Measurements from ENCODE around the gene BCL7C. TPM values are rescaled to one million over a fixed set of nuclear protein-coding genes. Genes with fewer than 3 reads are reported as not detected.

The BCL7C gene
- total and polyA plus RNA-seq, 2 of the 13 experiments (the other 11 are each of a cell fraction or from before 2014, with no cell fraction given) = 17.7 to 33.8 TPM

- no peak for TF ChIP-seq BATF2 (CRISPR knock-in tag; IDR thresholded peaks at IDR 0.05)
- TF ChIP-seq ZNF24 (IDR thresholded peaks at IDR 0.05) = no peak
- no peak for TF ChIP-seq ZNF652 (CRISPR knock-in tag; IDR thresholded peaks at IDR 0.05; ENCODE audit: borderline replicate concordance, low read depth)
- no peak for TF ChIP-seq HNRNPK (IDR thresholded peaks at IDR 0.05; ENCODE audit: low read depth, low read length, poor library complexity, severe bottlenecking)
- TF ChIP-seq HOXA3 (CRISPR knock-in tag; IDR thresholded peaks at IDR 0.05) = peak; percentile 51; the same call in 1 of the 2 replicates
- TF ChIP-seq SNRNP70 (IDR thresholded peaks at IDR 0.05; ENCODE audit: low read depth, low read length) = no peak
- TF ChIP-seq IRF9 (CRISPR knock-in tag; IDR thresholded peaks at IDR 0.05; ENCODE audit: borderline replicate concordance) = peak; percentile 31; the same call in 1 of the 2 replicates
- TF ChIP-seq HMGA1 (CRISPR knock-in tag; conservative IDR thresholded peaks at IDR 0.05) = no peak
- peak; percentile 36; the same call in 1 of the 2 replicates for TF ChIP-seq NFAT5 (CRISPR knock-in tag; IDR thresholded peaks at IDR 0.05)
- no peak for TF ChIP-seq KLF9 (CRISPR knock-in tag; IDR thresholded peaks at IDR 0.05; ENCODE audit: low read depth)
- no peak for TF ChIP-seq ZBTB44 (CRISPR knock-in tag; IDR thresholded peaks at IDR 0.05)
- no peak for TF ChIP-seq LCORL (IDR thresholded peaks at IDR 0.05)
- no peak for TF ChIP-seq LCORL (CRISPR knock-in tag; IDR thresholded peaks at IDR 0.05)
- no peak for TF ChIP-seq ZNF205 (CRISPR knock-in tag; IDR thresholded peaks at IDR 0.05)
- TF ChIP-seq SRF (IDR thresholded peaks at IDR 0.05; ENCODE audit: low read depth, low read length) = no peak
- no peak for TF ChIP-seq FOXK2 (IDR thresholded peaks at IDR 0.05)
- TF ChIP-seq TAF15 (IDR thresholded peaks at IDR 0.05; ENCODE audit: low read depth, low read length, poor library complexity, severe bottlenecking) = no peak
- TF ChIP-seq AGO1 (IDR thresholded peaks at IDR 0.05; ENCODE audit: low read depth, low read length, poor library complexity, severe bottlenecking) = no peak
- no peak for TF ChIP-seq ZNF747 (CRISPR knock-in tag; IDR thresholded peaks at IDR 0.05; ENCODE audit: borderline replicate concordance)
- TF ChIP-seq ZNF576 (CRISPR knock-in tag; IDR thresholded peaks at IDR 0.05) = 0 out of 2 replicates have a peak, but pooled peaks have one; percentile 28
- no peak for TF ChIP-seq NFATC3 (CRISPR knock-in tag; IDR thresholded peaks at IDR 0.05)
These were observed 8.4 kb upstream of the BCL7C start (continued) for GRCh38 chr16:30902029-30902972.

All from HepG2 (cell line).